HG03520 (cell line): ENCODE measurements around the gene LONP2.
"Not testable (repeated sequence)": the region's sequence is repeated elsewhere in the genome, so short reads cannot be mapped to it uniquely, and the experiment has no call there.

Source experiments
- ATAC-seq: cut with Tn5 transposase; IDR thresholded peaks from one replicate; pipeline ENCODE4 v1.9.1; 2021; ENCODE audit warnings: mild to moderate bottlenecking, moderate library complexity; ENCODE audit not compliant: unreplicated experiment

LONP2 gene

GRCh38 chr16:48287239-48287638 lies 43.1 kb downstream of the LONP2 start:
- ATAC-seq = no peak

DNA sequence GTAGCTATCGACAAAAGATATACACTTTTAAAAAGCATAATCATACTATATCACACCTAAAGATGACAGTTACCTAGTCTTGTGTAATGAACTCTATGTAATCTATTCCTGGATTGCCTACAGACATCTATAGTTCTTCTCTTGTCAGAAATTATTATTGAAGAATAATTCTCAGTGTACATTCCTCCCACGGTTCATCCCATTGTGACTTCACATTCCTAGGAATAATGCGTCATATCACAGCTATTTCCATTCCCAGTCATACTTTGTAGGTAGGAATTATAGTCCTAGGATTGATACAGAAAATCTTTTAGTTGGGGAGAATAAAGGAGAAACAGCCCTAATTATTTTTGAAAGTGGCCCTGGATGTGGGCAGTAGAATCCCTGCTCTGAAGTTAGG lies 47.2 kb downstream of the LONP2 start:
- ATAC-seq = no peak

GRCh38 chr16:48291754-48292153 lies 47.7 kb downstream of the LONP2 start:
- no peak for ATAC-seq

DNA sequence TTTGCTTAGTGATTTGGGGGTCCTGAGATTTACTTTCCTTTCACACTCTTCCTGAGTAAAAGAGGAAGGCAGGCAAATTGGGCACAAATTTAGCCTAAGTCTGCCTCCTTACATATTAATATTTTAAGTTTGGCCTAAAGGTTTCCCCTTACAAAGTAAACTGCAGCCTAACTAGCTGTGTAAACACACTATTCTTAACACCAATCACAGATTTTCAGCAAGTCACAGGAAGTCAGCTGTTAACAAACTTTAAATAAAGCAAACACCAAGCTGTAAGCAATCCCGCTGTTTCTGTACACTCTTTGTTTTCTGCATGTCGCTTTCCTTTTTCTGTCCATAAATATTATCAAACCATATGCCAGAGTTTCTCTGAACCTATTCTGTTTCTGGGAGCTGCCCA lies 48.4 kb downstream of the LONP2 start:
- ATAC-seq = no peak

DNA sequence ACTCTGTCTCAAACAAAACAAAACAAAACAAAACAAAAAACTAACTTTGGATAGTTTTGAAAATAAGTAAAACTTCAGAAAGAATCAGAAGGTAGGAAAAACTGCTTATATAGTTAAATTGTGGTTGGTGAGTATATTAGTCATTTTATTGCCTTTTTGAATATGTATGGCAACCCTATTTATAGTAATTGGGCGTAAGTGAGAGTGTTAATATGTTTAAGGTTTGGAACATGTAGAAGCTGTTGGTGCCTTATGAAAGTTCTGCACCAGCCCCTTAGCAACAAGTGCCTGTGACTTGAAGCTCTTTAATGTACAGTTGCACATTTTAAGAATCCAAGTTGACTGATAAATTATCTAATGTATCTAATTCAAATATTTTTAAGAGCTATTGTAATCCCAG lies 50.6 kb downstream of the LONP2 start:
- ATAC-seq = no peak

GRCh38 chr16:48295488-48296281 lies 51.6 kb downstream of the LONP2 start:
- no peak for ATAC-seq

GRCh38 chr16:48299471-48299870 lies 55.4 kb downstream of the LONP2 start:
- no peak for ATAC-seq

DNA sequence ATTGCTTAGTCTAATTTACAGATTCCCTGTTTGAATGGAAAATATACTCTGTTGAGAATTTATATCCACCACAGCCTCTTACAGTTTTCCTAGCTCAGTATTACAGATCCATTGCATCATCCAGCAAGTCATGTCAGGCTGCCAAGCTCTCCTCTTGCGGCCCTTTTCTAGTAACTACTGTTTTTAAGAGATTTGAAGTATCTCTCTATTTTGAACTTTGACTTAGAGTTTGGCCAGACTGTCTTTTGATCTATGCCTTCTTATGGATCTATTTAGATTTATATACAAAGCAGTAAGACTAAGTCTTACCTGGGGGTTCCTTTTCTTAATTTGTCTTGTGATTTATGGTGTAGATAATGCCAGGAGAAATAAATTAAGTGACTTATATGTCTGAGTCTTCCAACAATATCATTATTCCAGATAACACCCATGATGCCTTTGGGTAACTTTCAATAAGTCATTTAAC lies 56.3 kb downstream of the LONP2 start:
- no peak for ATAC-seq

GRCh38 chr16:48308535-48308934 lies 64.4 kb downstream of the LONP2 start:
- no peak for ATAC-seq

GRCh38 chr16:48310908-48311641 lies 67.0 kb downstream of the LONP2 start:
- no peak for ATAC-seq

- not testable (repeated sequence) for ATAC-seq
Measured at GRCh38 chr16:48313905-48314304, 69.8 kb downstream of the LONP2 start.

DNA sequence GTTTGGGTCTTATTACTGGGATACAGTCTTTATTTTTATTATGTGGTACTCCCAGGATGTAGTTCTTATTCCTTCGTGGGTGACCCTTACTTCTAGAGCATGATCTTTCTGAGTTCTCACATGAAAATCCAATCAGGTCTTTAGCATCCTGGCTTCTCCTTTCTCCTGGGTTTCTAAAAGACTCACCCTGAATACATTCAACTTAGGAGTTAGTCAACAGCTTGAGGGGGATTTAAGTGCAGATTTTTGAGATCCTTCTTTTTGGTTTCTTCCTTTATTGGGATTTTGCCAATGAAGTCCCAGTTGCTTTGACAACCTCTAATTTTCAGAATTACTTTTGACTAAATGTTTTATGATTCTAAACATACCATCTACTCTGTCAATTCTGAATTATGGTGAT lies 72.9 kb downstream of the LONP2 start:
- ATAC-seq = no peak

- no peak for ATAC-seq
Measured at GRCh38 chr16:48317614-48318315, 73.7 kb downstream of the LONP2 start.

- no peak for ATAC-seq
Measured at GRCh38 chr16:48318630-48319029, 74.5 kb downstream of the LONP2 start.

- ATAC-seq = no peak
Measured at GRCh38 chr16:48321317-48322036, 77.4 kb downstream of the LONP2 start.

DNA sequence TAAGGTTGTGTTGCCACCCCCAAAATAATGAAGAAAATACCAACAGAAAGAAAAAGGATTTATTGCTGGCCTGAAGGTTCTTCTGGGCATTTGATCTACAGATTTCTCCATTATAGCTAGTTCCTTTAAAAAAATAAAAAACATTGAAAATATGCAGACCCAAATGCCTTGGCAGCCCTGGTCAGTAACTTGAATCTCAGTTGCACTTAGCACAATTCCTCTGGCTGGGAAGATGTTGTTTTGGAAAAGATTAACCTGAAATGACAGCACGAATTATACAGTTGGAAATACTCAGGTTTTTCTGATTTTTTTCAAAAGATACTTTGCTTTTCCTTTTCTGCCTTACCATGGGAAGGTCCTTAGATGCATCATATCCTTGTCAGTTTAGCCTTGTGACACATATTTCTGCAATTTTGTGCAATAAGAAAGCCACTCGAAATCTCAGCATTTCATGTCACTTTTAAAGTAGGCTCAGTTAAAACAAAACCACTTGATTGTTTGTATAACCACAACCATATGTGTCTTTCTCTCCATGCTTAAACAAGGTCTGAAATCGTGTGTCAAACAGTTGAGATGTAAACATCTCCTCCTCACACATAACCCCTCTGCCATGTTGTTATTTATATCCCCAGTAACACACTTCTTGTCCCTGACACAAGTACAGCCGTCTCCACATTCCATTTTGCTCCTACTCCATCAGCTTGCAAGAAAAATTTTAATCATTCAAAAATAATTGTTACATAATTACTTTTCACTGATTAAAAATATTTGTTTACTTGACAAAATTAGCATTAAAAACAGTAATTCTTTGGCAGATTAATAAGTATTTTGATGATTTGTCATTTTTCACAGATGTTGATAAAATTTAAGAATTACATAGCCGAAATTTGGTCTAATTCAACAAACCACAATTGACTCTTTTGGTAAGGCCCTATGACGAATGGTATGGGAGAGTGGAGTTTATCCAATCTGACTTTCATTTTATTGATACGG lies 80.0 kb downstream of the LONP2 start:
- ATAC-seq = no peak

GRCh38 chr16:48326915-48327314 lies 82.8 kb downstream of the LONP2 start:
- no peak for ATAC-seq

DNA sequence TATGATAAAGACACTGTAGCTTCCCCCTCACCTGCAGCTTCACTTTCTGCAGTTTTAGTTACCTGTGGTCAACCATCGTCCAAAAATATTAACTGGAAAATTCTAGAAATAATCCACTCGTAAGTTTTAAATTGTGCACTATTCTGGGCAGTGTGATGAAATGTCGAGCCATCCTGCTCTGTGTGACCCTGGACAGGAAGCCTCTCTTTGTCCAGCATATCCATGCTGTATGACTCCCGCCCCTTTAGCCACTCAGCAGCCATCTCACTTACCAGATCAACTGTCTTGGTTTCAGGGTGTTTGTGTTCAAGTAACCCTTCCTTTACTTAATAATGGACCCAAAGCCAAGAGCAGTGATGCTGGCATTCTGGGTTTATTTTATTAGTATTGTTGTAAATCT lies 85.0 kb downstream of the LONP2 start:
- ATAC-seq = no peak

DNA sequence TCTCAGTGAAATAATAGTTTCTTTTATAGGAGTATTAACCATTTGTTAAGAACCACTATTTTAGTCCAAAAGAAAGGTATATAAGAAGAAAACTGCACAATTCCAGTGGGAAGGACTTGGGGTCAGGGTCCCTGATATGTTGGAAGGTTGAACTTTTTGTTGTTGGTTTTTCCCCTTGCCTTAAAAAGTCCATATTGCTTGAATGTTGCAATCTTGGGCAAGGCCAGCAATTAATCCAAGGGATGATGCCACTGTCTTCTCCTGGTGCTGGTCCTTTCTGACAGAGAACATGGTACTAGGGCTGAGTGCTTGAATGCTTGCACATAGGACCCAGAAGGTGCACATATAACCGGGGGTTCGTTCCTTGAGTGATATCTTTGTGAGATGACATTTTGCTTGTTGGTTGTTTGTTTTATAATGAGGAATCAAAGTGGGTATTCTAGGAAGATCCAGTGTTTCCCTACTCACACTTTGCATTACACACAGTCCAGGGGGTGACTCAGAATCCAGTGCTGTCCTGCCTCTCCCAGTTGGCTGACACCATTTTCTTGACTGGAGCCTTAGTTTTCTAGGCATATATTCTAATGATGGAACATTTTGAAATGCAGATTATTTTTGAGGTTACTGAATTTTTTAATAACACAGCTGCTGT lies 86.2 kb downstream of the LONP2 start:
- ATAC-seq = no peak
